ENCODE data around the gene TRAF5.

The TRAF5 gene

GRCh38 chr1:211327346-211327921, 801 bp downstream of the TRAF5 start:
- DNase-seq (ENCODE audit: low read depth): peak; percentile 29

DNA sequence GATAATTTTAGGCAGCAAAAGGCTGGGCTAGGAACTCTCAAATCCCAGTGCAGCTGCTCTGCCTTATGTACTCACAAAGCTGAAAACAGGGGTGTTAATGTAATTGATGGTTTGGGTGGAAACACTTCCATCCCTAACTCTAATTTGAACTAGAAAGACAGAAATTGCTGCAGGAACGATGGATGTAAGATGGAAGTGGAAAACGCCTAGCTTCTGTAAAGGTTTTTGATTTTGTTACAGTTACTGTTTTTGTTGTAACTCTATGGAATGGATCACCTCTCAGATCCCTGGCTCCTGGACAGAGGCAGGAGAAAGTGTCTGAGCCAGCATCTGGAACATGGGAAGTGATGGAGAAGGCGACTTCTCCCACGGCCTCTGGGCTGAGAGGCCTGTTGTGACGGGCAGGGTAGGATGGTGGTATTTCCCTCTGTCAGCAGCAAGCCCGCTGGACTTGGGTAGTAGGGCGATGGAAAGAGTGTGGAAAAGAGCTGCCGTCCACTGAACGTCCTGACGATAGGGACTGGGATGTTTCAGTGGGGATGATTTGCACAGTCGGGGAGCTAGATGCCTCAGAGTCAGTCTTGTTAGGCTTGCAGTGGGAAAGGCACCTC, 1.6 kb downstream of the TRAF5 start:
- DNase-seq (ENCODE audit: low read depth): no peak

- no peak for DNase-seq (ENCODE audit: low read depth)
These were observed 2.3 kb downstream of the TRAF5 start for GRCh38 chr1:211328866-211329475.

DNA sequence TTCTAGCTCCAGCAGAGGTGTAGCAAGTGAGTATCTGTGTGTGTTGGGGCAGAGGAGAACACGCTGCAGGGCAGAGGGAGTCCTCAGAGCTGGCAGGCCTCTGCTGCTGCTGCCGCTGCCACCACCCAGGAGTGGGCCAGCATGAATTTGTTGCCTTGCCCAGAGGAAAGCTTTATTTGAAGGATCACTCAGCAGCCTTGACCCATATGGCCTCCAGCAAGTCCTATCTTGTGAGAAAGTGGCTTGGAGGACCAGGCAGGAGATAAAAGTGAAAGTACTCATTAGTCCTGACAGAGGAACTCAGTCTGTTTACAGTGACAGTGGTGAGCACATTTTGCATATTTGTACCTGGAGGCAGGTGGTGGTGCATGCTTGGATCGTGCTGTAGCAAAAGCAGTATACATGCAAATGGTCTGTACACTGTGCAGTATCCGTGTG, 3.1 kb downstream of the TRAF5 start:
- no peak for DNase-seq (ENCODE audit: low read depth)

GRCh38 chr1:211330282-211330936, 3.8 kb downstream of the TRAF5 start:
- no peak for DNase-seq (ENCODE audit: low read depth)

DNA sequence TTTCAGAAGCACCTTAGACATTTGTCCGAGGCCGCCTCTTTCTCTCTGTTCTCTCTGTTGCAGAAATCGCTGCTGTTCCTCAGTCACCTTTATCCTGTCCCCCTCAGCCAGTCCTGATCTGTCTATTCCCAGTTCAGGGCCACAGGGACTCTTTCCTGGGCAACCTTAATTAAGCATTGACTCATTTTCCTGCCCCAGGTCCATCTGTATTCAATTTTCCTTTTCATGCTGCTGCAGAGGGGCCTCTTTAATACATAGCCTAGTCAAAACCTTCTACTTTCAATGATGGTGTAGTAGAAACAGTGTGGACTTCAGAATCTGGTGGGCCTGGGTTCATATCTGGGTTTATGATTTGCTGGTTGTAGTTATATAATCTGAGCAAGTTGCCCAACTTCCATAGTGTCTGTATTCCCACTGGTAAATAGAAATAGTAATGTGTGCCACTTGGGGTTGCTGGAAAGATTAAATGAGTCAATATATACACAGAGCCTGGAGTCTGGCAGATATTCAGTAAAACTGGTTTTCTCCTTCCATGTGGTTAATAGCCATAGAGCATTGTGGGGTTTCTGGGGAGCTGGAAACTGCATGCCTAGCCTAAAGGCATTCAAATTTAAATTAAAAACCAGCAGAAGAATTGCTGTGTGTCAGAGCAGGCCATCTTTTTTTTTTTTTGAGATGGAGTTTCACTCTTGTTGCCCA, 4.5 kb downstream of the TRAF5 start:
- DNase-seq (ENCODE audit: low read depth): no peak

DNA sequence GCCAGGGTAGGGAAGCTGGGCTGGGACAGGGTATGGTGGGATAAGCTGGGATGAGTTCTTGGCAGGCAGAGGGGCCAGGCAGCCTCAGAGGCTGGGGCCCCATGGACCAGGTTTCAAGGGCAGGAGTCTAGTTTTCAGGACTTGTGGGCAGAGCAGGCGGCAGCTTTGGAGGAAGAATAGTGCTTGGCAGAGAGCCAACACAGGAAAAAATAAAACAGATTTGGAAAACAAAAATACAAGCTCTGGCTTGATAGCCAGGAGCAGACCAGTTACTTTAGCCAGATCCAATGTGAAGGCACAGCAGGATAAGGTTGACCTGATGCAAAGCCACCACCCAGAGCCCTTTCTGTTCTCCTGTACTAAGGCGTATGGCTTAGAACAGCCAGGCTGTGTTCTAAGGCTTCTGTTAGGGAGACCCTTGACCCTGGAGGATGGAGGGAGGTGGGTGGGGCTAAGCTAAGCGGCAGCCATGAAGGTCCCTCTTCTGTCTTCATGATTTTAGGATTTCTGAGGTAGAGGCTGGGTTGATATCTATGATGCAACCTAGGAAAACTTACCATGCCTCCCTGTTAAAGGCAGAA, 5.5 kb downstream of the TRAF5 start:
- no peak for DNase-seq (ENCODE audit: low read depth)

DNA sequence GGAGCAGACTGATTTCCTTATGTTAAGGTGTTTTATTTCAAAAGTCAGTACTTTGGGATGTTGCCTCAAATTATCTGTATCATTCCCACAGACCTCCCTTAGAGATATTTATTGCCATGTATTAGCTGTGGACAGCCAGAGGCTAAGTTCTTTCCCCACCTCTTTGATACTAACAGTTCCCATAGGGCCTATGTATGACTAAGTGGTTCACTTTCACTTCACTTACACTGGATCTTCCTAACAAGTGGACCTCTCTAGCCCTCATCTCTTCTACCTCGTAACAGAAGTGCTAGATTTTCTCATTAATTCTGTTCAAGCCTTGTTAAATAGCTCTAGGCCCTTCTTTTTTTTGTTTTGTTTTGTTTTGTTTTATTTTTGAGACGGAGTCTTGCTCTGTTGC, 6.2 kb downstream of the TRAF5 start:
- DNase-seq (ENCODE audit: low read depth): no peak

DNA sequence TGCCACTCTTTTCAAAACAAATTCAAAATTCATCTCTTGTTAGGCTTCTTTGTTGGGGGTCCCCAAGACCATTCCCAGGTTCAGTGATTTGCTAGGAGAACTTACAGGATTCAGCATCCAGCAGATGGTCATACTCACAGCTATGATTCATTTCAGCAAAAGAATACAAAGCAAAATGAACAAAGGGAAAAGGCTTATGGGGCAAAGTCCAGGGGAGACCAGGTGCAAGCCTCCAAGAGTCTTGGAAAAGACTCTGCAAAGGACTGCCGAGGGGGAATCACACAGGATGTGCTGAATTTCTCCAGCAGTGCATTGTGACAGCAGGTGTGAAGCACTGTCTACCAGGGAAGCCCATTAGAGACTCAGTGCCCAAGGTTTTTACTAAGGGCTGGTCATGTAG, 7.3 kb downstream of the TRAF5 start:
- DNase-seq (ENCODE audit: low read depth): no peak

GRCh38 chr1:211334986-211335385, 8.4 kb downstream of the TRAF5 start:
- no peak for DNase-seq (ENCODE audit: low read depth)

DNA sequence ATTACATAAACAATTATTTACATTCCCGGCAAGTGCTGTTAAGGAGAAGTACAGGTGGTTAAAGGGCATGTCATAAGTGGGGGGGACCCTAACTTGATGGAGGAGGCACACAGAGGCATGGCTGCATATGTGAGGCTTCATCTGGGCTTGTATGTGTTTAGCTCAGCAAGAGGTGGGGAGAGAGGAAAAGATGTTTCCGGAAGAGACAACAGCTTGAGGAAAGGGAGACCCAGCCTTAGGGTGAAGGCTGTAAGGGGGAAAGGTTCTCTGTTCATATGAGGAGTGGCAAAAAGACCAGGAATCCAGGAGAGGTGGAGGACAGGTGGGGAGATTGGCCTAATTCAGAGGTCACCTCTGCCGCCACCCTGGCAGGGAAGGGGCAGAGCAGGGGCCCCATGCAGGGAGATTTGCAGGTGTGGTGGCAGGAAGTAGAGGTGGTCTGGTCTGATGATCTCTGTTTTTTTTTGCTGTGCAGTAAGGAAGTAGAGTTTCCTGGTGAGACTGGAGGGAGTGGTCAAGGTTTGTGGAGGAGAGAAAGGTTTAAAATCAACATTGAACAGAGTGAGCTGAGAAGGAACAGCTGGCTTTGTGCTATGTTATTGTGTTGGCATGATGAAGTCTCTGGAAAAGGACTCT, 9.0 kb downstream of the TRAF5 start:
- no peak for DNase-seq (ENCODE audit: low read depth)

- no peak for DNase-seq (ENCODE audit: low read depth)
These were observed 9.5 kb downstream of the TRAF5 start for GRCh38 chr1:211336161-211336560.

GRCh38 chr1:211336775-211337174, 10.1 kb downstream of the TRAF5 start:
- no peak for DNase-seq (ENCODE audit: low read depth)

GRCh38 chr1:211337430-211338223, 11.0 kb downstream of the TRAF5 start:
- no peak for DNase-seq (ENCODE audit: low read depth)

DNA sequence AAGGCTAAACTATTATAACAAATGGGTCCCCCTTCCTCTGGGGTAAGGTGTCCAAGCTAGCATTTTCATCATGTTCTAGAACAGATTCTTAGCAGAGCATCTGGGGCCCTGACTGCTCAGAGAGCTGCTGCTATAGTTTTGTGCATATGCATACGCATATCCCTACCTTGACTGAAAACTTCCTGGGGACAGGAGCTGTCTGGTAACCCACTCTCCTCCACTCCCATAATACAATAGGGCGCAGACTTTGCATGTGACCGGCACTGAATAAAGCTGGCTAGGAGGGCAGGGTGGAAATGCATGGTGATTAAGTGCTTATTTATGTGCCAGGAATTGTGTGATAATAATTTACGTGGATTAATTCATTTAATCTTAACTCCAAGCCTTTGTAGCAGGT, 11.6 kb downstream of the TRAF5 start:
- DNase-seq (ENCODE audit: low read depth): no peak

DNA sequence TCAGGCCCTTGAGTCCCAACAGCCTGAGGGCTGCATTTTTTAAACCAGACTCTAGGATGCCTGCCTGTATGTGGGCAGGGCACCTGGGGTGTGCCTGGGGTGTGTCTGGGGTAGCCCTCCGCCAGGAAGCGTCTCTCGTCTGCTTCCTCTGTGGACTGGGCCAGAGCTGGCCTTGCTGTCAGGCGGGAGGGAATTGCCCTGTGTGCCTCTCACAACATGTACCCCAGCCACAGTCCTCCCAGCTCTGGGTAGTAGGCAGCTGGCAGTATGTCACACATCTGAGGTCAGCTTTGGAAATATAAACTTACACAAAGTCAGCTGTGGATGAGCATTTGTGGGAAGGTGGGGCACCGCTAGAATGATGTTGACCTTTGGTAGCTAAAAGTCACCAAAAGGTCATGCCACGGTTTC, 13.0 kb downstream of the TRAF5 start:
- DNase-seq (ENCODE audit: low read depth): no peak

DNA sequence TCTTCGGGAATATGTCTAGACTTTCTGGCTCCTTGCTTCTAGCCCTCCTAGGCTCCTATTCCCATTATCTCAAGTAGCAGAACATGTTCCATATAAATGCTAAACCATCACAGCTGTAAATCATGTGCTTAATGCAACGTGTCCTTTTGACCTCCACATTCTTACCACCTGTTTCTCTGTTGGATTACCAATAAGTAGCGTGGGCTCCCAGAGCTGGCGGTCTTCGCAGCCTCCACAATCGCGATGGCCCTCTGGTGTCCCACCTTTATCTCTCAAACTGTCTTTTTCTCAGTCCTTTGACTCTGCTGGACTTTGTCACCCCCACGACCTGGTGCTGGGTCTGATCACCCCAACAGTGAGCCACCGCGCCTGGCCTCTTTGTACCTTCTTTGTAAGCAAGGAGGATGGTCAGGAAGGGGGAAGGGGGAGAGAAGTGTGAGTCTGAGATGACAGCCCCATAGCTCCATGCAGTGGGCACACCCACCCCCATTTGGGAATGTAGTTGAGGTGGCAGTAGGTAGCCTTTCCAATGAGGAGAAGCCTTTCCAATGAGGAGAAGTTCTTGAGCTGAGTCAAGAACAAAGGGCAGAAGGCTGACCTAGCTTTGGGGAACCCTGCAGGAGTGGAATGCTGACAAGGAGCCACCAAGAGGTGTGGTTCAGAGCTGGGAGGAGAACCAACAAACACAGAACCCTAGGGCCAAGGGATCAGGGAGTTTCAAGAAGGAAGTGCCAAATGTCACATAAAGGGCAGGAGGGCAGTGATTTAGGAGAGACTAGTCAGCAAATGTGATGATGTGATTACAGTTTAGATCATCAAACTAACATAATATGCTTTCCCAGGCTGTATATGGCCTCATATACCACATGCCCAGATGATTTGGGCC, 14.2 kb downstream of the TRAF5 start:
- no peak for DNase-seq (ENCODE audit: low read depth)

DNA sequence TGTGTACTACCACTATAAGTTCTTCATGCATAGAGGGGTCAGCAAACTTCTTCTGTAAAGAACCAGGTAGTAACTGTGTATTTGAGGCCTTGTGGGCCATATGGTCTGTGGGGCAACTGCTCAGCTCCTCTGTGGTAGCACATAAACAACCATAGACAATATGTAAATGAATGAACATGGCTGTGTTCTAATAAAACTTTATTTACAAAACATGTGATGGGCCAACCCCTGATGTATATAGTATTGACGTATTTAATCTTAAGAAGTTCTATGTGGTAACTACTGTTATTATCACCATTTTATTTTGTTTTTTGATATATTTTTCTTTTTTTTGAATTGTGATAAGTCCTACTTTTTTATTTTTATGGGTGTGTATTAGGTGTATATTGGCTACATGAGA, 15.4 kb downstream of the TRAF5 start:
- DNase-seq (ENCODE audit: low read depth): no peak

DNA sequence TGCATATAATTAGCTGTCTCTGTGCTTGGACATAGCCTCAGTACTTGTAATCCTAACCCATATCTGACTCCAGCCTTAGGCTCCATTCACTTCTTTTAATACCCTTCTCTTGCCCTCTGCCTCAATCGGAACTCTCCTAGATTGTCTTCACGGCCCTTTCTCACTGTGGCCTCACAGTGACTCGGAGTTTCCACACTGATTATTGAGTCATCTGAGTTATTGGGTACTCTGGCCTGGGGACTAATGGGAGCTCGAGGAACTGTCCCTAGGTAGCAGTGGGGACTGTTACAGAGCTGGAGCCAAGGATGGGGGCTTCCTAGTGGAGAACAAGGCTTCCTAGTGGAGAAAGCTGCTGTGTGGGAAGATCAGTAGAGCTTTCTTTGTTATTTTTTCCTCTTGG, 17.0 kb downstream of the TRAF5 start:
- no peak for DNase-seq (ENCODE audit: low read depth)

DNA sequence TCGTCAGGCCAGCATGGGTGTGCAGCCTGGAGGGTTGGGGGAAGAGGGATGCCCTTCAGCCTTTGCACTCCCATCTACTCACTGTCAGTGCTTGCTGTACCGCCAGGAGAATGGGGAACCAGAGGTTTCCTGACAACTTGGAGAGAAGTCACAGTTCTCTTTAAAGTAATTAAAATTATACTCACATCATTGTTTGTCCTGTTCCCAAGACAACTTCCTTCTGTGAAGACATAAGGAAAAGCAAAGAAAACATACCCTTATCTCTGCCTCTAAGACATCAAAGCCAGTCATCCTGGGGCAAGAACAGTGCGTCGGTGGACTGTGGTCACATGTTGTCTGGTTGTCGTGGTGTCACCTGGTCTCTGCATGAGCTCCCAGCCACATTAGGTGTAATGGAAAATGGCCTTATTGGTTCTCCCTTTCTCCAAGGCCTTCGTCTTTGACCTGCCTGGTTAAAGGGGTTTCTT, 17.6 kb downstream of the TRAF5 start:
- DNase-seq (ENCODE audit: low read depth): no peak
